Liver (tissue), 9 donors: ENCODE data around the gene TLE7. TPM values are rescaled to one million over a fixed set of nuclear protein-coding genes. Genes with fewer than 3 reads are reported as not detected.

Experiments used
- DNase-seq: peaks from one replicate; pipeline ENCODE4 v3.0.0-alpha.2; 2017; ENCODE audit warnings: low spot score
- H3K27ac ChIP-seq, 2 donors: one replicate each; pipeline ENCODE4 v1.7.0; 2013; ENCODE audit warnings: inconsistent platforms in 2 of 2, low read length in 2 of 2, control low read depth in 1 of 2, low read depth in 1 of 2, mild to moderate bottlenecking in 1 of 2
- H3K27me3 ChIP-seq, 4 donors: one replicate each; pipeline versions ENCODE4 v1.6.1 to v1.7.0; 2013; ENCODE audit warnings: low read length in 3 of 4, inconsistent platforms in 1 of 4, mild to moderate bottlenecking in 1 of 4, moderate library complexity in 1 of 4; ENCODE audit not compliant: control insufficient read depth in 4 of 4, insufficient read depth in 4 of 4
- H3K36me3 ChIP-seq, 4 donors: one replicate each; pipeline versions ENCODE4 v1.6.1 to v1.7.0; 2013; ENCODE audit warnings: low read length in 3 of 4, mild to moderate bottlenecking in 3 of 4, low read depth in 1 of 4, moderate library complexity in 1 of 4; ENCODE audit not compliant: control insufficient read depth in 4 of 4, insufficient read depth in 3 of 4
- H3K4me1 ChIP-seq, 4 donors: one replicate each; pipeline versions ENCODE4 v1.6.1 to v1.7.0; 2013; ENCODE audit warnings: low read length in 3 of 4, mild to moderate bottlenecking in 3 of 4, moderate library complexity in 1 of 4; ENCODE audit not compliant: control insufficient read depth in 4 of 4, insufficient read depth in 4 of 4
- H3K4me3 ChIP-seq, 3 donors: one replicate each; pipeline versions ENCODE4 v1.6.1 to v1.7.0; 2013; ENCODE audit warnings: low read length in 3 of 3, control low read depth in 1 of 3, low read depth in 1 of 3, mild to moderate bottlenecking in 1 of 3
- H3K9ac ChIP-seq, 2 donors: one replicate each; pipeline ENCODE4 v1.7.0; 2013; ENCODE audit warnings: low read length in 2 of 2, mild to moderate bottlenecking in 2 of 2, moderate library complexity in 2 of 2, control low read depth in 1 of 2, low read depth in 1 of 2
- H3K9me3 ChIP-seq, 4 donors: one replicate each; pipeline versions ENCODE4 v1.6.1 to v1.7.0; 2013; ENCODE audit warnings: low read length in 3 of 4; ENCODE audit not compliant: control insufficient read depth in 4 of 4
- ATF3 ChIP-seq: IDR thresholded peaks from 2 replicates; pipeline ENCODE4 v1.6.1; 2016; ENCODE audit warnings: antibody characterized with exemption
- EGR1 ChIP-seq, 2 donors: IDR thresholded peaks; 2 replicates each; pipeline ENCODE4 v1.6.1; 2016 to 2018; ENCODE audit warnings: antibody characterized with exemption in 2 of 2, low read depth in 2 of 2
- FOXA2 ChIP-seq: IDR thresholded peaks from 2 replicates; pipeline ENCODE4 v1.6.1; 2016; ENCODE audit warnings: antibody characterized with exemption
- GABPA ChIP-seq, 2 donors: IDR thresholded peaks in 1 of 2; conservative IDR thresholded peaks in 1 of 2; 2 replicates each; pipeline ENCODE4 v1.6.1; 2016; ENCODE audit warnings: antibody characterized with exemption in 2 of 2, mild to moderate bottlenecking in 1 of 2, moderate library complexity in 1 of 2
- HNF4A ChIP-seq, 2 donors: conservative IDR thresholded peaks; 2 replicates each; pipeline ENCODE4 v1.6.1; 2016; ENCODE audit warnings: antibody characterized with exemption in 2 of 2, mild to moderate bottlenecking in 2 of 2
- HNF4G ChIP-seq: IDR thresholded peaks from 2 replicates; pipeline ENCODE4 v1.6.1; 2016; ENCODE audit warnings: antibody characterized with exemption
- JUND ChIP-seq, 2 donors: IDR thresholded peaks; 2 replicates each; pipeline ENCODE4 v1.6.1; 2016; ENCODE audit warnings: antibody characterized with exemption in 2 of 2
- MAX ChIP-seq: IDR thresholded peaks from 2 replicates; pipeline ENCODE4 v1.6.1; 2016; ENCODE audit warnings: antibody characterized with exemption
- NR2F2 ChIP-seq: IDR thresholded peaks from 2 replicates; pipeline ENCODE4 v1.6.1; 2016; ENCODE audit warnings: antibody characterized with exemption
- RAD21 ChIP-seq, 2 donors: IDR thresholded peaks; 2 replicates each; pipeline ENCODE4 v1.6.1; 2016; ENCODE audit warnings: antibody characterized with exemption in 2 of 2, mild to moderate bottlenecking in 2 of 2
- SP1 ChIP-seq: IDR thresholded peaks from 2 replicates; pipeline ENCODE4 v1.6.1; 2018; ENCODE audit warnings: antibody characterized with exemption, mild to moderate bottlenecking
- TAF1 ChIP-seq: conservative IDR thresholded peaks from 2 replicates; pipeline ENCODE4 v1.6.1; 2016; ENCODE audit warnings: antibody characterized with exemption, mild to moderate bottlenecking
- YY1 ChIP-seq: IDR thresholded peaks from 2 replicates; pipeline ENCODE4 v1.6.1; 2016; ENCODE audit warnings: antibody characterized with exemption, mild to moderate bottlenecking
- WGBS: extraction: QIAGEN DNeasy Blood & Tissue Kit; methylation state at CpG from one replicate; pipeline ENCODE4 v1.1.7; 2013; 5-methylcytosine and 5-hydroxymethylcytosine counted together
- polyA plus RNA-seq, 2 donors: library from polyadenylated mRNA; stranded (reverse) in 1 of 2; unstranded in 1 of 2; fragments of 200-250 nt in 1 of 2; fragments of >200 nt in 1 of 2; fragmentation: Nextera tagmentation in 1 of 2; extraction: Ambion mirVana in 1 of 2; gene quantifications; one replicate each; pipeline versions ENCODE4 v1.2.1 to v1.2.3, GENCODE V29; 2013 to 2015
- total RNA-seq, 2 donors: library from RNA; depleted of rRNA; stranded (reverse); fragments of >200 nt; gene quantifications; one replicate each; pipeline ENCODE4 v1.2.3, GENCODE V29; 2014
- TF ChIP-seq, protein P1 (sequence below): IDR thresholded peaks from 2 replicates; pipeline ENCODE4 v1.6.1; 2016; ENCODE audit warnings: antibody characterized with exemption
- TF ChIP-seq, protein P2 (sequence below): IDR thresholded peaks from 2 replicates; pipeline ENCODE4 v1.6.1; 2016; ENCODE audit warnings: antibody characterized with exemption, mild to moderate bottlenecking
- donor health status: healthy.
- donor health status: healthy.
- donor health status: healthy.
- donor health status: healthy.
- donor health status: healthy.

The TLE7 gene
- total and polyA plus RNA-seq, 4 donors: not detected

DNA sequence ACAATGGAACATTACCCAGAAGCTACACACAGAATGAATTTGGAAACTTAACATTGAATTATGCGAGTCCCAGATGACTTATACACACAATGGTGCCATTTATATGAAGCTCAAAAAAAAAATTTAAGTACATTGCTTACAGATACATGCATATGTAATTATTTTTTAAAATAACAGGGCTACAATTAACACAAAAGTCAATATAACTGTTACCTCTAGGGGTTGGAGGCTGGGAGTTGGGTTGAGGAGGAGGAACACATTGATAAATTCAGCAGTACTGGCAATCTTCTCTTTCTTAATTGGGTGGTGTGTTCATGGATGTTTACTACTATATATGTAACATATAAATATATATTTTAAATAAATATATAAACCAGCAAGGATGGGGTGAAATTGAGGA, 19.1 kb upstream of the TLE7 start:
- H3K4me1 ChIP-seq: peaks cover 0 to 12% (median 10%) of the 10 kb centered on the region in 4 donors
- no peaks in the 10 kb centered on the region for H3K27me3 ChIP-seq
- H3K27ac ChIP-seq: no peak overlapping the region
- DNase-seq: no peak
- H3K9me3 ChIP-seq: peaks cover 0 to 2% (median 0%) of the 10 kb centered on the region in 4 donors
- 95% methylated on average over 1 of the region's 1 CpG for WGBS
- H3K36me3 ChIP-seq: peaks cover 0 to 5% (median under 1%) of the 10 kb centered on the region in 4 donors
- peak overlapping the region in 1 of 3 donors; percentile 91 for H3K4me3 ChIP-seq
- H3K9ac ChIP-seq: no peak overlapping the region
- TF ChIP-seq GABPA (IDR thresholded peaks at IDR 0.05 in 1 of 2, conservative IDR thresholded peaks at IDR 0.05 in 1 of 2) (no peak), EGR1 (IDR thresholded peaks at IDR 0.05; ENCODE audit: low read depth in 2 of 2) (no peak), TAF1 (no peak), ATF3 (no peak)
- TF ChIP-seq, protein P1, sequence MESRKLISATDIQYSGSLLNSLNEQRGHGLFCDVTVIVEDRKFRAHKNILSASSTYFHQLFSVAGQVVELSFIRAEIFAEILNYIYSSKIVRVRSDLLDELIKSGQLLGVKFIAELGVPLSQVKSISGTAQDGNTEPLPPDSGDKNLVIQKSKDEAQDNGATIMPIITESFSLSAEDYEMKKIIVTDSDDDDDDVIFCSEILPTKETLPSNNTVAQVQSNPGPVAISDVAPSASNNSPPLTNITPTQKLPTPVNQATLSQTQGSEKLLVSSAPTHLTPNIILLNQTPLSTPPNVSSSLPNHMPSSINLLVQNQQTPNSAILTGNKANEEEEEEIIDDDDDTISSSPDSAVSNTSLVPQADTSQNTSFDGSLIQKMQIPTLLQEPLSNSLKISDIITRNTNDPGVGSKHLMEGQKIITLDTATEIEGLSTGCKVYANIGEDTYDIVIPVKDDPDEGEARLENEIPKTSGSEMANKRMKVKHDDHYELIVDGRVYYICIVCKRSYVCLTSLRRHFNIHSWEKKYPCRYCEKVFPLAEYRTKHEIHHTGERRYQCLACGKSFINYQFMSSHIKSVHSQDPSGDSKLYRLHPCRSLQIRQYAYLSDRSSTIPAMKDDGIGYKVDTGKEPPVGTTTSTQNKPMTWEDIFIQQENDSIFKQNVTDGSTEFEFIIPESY: no peak

DNA sequence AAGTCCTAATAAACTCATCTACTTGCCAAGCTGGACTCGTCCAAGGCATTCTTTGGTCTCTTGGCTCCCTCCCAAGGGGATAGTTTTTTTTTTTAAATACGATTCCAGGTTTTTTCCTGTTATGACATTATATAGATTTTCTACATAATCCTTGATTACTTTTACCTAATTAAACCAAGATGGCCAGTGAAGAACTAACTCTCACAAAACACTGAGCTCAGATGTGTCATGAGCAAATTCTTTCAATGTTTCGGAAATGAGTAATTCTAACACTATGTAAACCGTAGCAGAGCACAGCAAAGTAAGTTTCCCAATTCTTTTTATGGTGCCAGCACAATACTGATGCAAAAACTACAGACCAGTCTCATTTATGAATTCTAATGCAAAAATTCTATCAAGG, 18.4 kb upstream of the TLE7 start:
- WGBS: 86% methylated on average over 4 of the region's 4 CpGs
- Histone ChIP-seq H3K27me3 (no peaks in the 10 kb centered on the region), H3K4me1 (peaks cover 0 to 12% (median 10%) of the 10 kb centered on the region in 4 donors), H3K9me3 (peaks cover 0 to 6% (median 0%) of the 10 kb centered on the region in 4 donors), H3K9ac (no peak overlapping the region), H3K27ac (no peak overlapping the region), H3K36me3 (peaks cover 0 to 10% (median 4%) of the 10 kb centered on the region in 4 donors), H3K4me3 (no peak overlapping the region)
- no peak for TF ChIP-seq SP1
- no peak for TF ChIP-seq RAD21 (IDR thresholded peaks at IDR 0.05)
- no peak for TF ChIP-seq GABPA (IDR thresholded peaks at IDR 0.05 in 1 of 2, conservative IDR thresholded peaks at IDR 0.05 in 1 of 2)
- no peak for TF ChIP-seq YY1
- no peak for TF ChIP-seq ATF3
- TF ChIP-seq, protein P1: no peak
- TF ChIP-seq JUND (IDR thresholded peaks at IDR 0.05): no peak
- no peak for TF ChIP-seq NR2F2
- no peak for DNase-seq

- TF ChIP-seq NR2F2 (no peak), RAD21 (IDR thresholded peaks at IDR 0.05) (no peak), JUND (IDR thresholded peaks at IDR 0.05) (no peak), HNF4G (no peak), FOXA2 (no peak), MAX (no peak), HNF4A (conservative IDR thresholded peaks at IDR 0.05) (no peak), TAF1 (no peak), SP1 (no peak), EGR1 (IDR thresholded peaks at IDR 0.05; ENCODE audit: low read depth in 2 of 2) (no peak), YY1 (no peak)
- TF ChIP-seq, protein P1: no peak
- TF ChIP-seq, protein P2, sequence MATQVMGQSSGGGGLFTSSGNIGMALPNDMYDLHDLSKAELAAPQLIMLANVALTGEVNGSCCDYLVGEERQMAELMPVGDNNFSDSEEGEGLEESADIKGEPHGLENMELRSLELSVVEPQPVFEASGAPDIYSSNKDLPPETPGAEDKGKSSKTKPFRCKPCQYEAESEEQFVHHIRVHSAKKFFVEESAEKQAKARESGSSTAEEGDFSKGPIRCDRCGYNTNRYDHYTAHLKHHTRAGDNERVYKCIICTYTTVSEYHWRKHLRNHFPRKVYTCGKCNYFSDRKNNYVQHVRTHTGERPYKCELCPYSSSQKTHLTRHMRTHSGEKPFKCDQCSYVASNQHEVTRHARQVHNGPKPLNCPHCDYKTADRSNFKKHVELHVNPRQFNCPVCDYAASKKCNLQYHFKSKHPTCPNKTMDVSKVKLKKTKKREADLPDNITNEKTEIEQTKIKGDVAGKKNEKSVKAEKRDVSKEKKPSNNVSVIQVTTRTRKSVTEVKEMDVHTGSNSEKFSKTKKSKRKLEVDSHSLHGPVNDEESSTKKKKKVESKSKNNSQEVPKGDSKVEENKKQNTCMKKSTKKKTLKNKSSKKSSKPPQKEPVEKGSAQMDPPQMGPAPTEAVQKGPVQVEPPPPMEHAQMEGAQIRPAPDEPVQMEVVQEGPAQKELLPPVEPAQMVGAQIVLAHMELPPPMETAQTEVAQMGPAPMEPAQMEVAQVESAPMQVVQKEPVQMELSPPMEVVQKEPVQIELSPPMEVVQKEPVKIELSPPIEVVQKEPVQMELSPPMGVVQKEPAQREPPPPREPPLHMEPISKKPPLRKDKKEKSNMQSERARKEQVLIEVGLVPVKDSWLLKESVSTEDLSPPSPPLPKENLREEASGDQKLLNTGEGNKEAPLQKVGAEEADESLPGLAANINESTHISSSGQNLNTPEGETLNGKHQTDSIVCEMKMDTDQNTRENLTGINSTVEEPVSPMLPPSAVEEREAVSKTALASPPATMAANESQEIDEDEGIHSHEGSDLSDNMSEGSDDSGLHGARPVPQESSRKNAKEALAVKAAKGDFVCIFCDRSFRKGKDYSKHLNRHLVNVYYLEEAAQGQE: no peak
- Histone ChIP-seq H3K4me1 (peaks cover 0 to 12% (median 10%) of the 10 kb centered on the region in 4 donors), H3K4me3 (no peak overlapping the region), H3K27ac (no peak overlapping the region), H3K9ac (no peak overlapping the region), H3K27me3 (no peaks in the 10 kb centered on the region), H3K9me3 (peaks cover 0 to 10% (median 4%) of the 10 kb centered on the region in 4 donors), H3K36me3 (peaks cover under 1 to 16% (median 9%) of the 10 kb centered on the region in 4 donors)
- no peak for DNase-seq
Observed at GRCh38 chr16:71459510-71459909, 17.7 kb upstream of the TLE7 start.
